ENCODE measurements around the gene TDRD3.

DNA sequence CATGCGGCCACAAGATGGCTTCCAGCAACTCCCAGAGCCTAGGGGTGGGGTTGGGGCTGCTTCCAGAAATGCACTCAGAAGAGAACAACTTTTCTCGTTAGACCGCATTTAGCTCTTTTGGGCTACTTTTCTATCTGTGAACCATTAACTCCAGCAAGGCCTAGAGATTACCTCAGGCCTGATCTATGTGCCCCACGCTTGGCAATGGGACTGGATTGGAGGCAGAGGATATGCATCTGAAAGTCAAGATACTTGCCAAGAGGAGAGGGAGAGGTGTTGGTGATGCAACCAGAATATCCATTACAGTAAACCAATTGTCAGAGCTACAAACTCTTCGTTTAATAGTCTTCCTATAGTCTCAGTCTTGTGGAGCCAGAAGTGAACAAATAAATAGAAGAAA lies 177.7 kb downstream of the TDRD3 start:
- TF ChIP-seq, protein P1, sequence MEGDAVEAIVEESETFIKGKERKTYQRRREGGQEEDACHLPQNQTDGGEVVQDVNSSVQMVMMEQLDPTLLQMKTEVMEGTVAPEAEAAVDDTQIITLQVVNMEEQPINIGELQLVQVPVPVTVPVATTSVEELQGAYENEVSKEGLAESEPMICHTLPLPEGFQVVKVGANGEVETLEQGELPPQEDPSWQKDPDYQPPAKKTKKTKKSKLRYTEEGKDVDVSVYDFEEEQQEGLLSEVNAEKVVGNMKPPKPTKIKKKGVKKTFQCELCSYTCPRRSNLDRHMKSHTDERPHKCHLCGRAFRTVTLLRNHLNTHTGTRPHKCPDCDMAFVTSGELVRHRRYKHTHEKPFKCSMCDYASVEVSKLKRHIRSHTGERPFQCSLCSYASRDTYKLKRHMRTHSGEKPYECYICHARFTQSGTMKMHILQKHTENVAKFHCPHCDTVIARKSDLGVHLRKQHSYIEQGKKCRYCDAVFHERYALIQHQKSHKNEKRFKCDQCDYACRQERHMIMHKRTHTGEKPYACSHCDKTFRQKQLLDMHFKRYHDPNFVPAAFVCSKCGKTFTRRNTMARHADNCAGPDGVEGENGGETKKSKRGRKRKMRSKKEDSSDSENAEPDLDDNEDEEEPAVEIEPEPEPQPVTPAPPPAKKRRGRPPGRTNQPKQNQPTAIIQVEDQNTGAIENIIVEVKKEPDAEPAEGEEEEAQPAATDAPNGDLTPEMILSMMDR (IDR thresholded peaks at IDR 0.05), result no peak
- TF ChIP-seq ZFX (IDR thresholded peaks at IDR 0.05; ENCODE audit: borderline replicate concordance), result no peak

Measured in 22Rv1 (cell line).